Glutamatergic neuron (in vitro differentiated cells): ENCODE measurements around the gene NBAS. TPM values are rescaled to one million over a fixed set of nuclear protein-coding genes. Genes with fewer than 3 reads are reported as not detected.

Source experiments
- DNase-seq: peaks from one replicate; pipeline ENCODE4 v3.0.0; 2022
- H3K27ac Mint-ChIP-seq: one replicate; pipeline ENCODE4 v1.8.0; 2020; ENCODE audit warnings: mild to moderate bottlenecking, mixed read lengths, inconsistent platforms; ENCODE audit not compliant: unreplicated experiment
- H3K27me3 Mint-ChIP-seq: one replicate; pipeline ENCODE4 v1.8.0; 2020; ENCODE audit warnings: mild to moderate bottlenecking, moderate library complexity, mixed read lengths, inconsistent platforms; ENCODE audit not compliant: unreplicated experiment
- H3K36me3 Mint-ChIP-seq: one replicate; pipeline ENCODE4 v1.8.0; 2020; ENCODE audit warnings: mild to moderate bottlenecking, mixed read lengths, inconsistent platforms; ENCODE audit not compliant: unreplicated experiment
- H3K4me1 Mint-ChIP-seq: one replicate; pipeline ENCODE4 v1.8.0; 2020; ENCODE audit warnings: mild to moderate bottlenecking, low read depth, mixed read lengths, inconsistent platforms; ENCODE audit not compliant: unreplicated experiment
- H3K4me3 Mint-ChIP-seq: one replicate; pipeline ENCODE4 v1.8.0; 2020; ENCODE audit warnings: mild to moderate bottlenecking, mixed read lengths, inconsistent platforms; ENCODE audit not compliant: unreplicated experiment
- H3K9me3 Mint-ChIP-seq: one replicate; pipeline ENCODE4 v1.8.0; 2020; ENCODE audit warnings: mild to moderate bottlenecking, moderate library complexity, mixed read lengths, inconsistent platforms; ENCODE audit not compliant: unreplicated experiment
- total RNA-seq: library from RNA; stranded (reverse); fragmentation: NEBNext Ultra II Directional; extraction: Animal tissue kit (Norgen Biotek cat#: 25700); gene quantifications from one replicate; pipeline ENCODE4 v1.2.1, GENCODE V29; 2021; ENCODE audit not compliant: unreplicated experiment
- TF ChIP-seq, protein P1 (sequence below): fragments of 200-600 bp; sonication (generic); IDR thresholded peaks from one replicate; pipeline ENCODE4 v1.5.0; 2021; ENCODE audit not compliant: partially characterized antibody, unreplicated experiment

NBAS gene
- total RNA-seq, 1 donor from 2014 or later, result 46.1 TPM

DNA sequence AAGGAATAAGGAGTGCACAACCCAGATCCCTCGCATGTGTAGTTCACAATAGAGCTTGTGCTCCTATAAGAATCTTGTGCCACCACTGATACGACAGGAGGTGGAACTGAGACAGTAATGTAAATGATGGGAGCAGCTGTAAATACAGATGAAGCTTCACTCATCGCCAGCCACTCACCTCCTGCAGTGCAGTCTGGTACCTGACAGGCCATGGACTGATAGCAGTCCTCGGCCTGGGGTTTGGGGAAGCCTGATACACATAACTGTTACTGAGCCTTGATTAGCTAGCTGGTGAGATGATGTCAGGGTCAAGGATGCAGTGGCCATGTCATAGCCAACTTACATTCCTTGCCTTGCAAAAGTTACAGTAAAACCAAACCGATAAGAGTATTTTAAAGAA lies 376.6 kb downstream of the NBAS start:
- Mint-ChIP-seq H3K27me3 (no peaks in the 10 kb centered on the region), H3K9me3 (no peaks in the 10 kb centered on the region), H3K4me1 (peaks cover 10% of the 10 kb centered on the region), H3K4me3 (no peak overlapping the region), H3K27ac (no peak overlapping the region), H3K36me3 (no peaks in the 10 kb centered on the region)
- TF ChIP-seq, protein P1, sequence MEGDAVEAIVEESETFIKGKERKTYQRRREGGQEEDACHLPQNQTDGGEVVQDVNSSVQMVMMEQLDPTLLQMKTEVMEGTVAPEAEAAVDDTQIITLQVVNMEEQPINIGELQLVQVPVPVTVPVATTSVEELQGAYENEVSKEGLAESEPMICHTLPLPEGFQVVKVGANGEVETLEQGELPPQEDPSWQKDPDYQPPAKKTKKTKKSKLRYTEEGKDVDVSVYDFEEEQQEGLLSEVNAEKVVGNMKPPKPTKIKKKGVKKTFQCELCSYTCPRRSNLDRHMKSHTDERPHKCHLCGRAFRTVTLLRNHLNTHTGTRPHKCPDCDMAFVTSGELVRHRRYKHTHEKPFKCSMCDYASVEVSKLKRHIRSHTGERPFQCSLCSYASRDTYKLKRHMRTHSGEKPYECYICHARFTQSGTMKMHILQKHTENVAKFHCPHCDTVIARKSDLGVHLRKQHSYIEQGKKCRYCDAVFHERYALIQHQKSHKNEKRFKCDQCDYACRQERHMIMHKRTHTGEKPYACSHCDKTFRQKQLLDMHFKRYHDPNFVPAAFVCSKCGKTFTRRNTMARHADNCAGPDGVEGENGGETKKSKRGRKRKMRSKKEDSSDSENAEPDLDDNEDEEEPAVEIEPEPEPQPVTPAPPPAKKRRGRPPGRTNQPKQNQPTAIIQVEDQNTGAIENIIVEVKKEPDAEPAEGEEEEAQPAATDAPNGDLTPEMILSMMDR, result no peak
- no peak for DNase-seq

DNA sequence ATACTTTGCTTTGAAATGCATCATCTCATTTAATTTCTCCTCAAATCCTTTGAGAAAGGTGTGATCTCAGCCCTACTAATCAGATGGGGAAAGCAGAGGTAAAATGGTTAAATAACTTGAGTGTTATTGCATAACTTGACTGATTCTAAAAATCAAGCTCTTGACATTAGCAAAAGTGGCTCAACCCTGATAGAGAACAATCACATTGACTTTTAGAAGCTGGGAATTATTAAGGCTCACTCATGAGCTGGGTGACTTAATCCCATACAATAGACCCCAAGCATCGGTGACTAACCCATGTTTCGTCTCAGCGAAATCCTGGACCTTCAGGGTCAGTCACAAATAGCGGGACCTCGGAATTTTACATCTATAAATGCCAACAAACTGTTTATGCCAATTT lies 378.9 kb downstream of the NBAS start:
- H3K9me3 Mint-ChIP-seq, result no peaks in the 10 kb centered on the region
- no peaks in the 10 kb centered on the region for H3K36me3 Mint-ChIP-seq
- H3K27me3 Mint-ChIP-seq, result no peaks in the 10 kb centered on the region
- peaks cover 10% of the 10 kb centered on the region for H3K4me1 Mint-ChIP-seq
- no peak overlapping the region for H3K27ac Mint-ChIP-seq
- TF ChIP-seq, protein P1, result no peak
- H3K4me3 Mint-ChIP-seq, result no peak overlapping the region
- no peak for DNase-seq

DNA sequence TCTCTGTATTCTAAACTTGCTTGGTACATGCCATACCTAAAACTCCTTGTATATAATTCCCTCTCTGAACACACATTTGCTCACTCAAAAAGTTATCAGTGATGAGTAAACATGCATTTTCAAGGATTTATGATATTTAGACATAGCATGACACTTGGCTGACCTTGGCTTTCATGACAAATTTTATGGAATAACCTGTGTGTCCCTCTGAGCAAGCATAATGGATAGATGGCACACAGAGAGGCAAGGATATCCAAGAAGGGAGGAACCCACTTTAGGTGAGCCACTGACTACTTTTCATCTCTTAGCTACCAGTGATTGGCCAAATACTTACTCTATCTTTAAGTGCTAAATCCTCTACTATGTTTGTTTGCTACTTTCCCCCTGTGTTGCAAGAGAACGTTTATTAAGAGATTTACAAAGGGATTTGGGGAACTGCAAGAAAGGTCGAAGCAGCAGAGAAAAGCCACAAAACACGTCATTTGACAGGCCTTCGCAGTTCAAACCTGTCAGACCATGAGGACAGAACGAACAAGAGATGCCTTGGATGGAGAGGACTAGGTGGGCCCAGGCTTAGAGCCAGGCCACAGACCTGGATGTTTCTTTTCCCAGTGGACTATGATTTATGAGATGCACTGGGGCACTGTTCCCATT lies 379.9 kb downstream of the NBAS start:
- TF ChIP-seq, protein P1, result no peak
- Mint-ChIP-seq H3K9me3 (no peaks in the 10 kb centered on the region), H3K36me3 (no peaks in the 10 kb centered on the region), H3K4me1 (peaks cover 10% of the 10 kb centered on the region), H3K27me3 (no peaks in the 10 kb centered on the region), H3K4me3 (no peak overlapping the region), H3K27ac (no peak overlapping the region)
- no peak for DNase-seq

DNA sequence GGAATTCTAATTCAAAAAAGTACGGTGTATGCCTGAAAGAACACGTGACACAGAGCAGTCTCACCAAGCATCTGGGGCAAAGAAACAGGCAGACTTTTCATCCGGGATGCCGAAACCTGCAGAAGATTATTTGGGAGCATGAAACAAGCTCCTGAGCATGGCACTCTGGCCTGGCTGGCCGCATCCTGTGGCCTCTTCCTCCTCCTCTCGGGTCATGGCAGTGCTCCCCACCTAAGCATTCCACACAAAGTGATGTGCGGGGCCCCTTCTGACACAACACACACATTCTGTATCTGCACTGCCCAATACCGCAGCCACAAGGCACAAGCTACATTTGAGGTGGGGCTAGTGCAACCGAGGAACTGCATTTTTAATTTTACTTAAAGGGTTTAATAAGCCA lies 380.8 kb downstream of the NBAS start:
- DNase-seq, result no peak
- Mint-ChIP-seq H3K36me3 (no peaks in the 10 kb centered on the region), H3K9me3 (no peaks in the 10 kb centered on the region), H3K27ac (no peak overlapping the region), H3K27me3 (no peaks in the 10 kb centered on the region), H3K4me1 (peaks cover 10% of the 10 kb centered on the region), H3K4me3 (no peak overlapping the region)
- TF ChIP-seq, protein P1, result no peak

DNA sequence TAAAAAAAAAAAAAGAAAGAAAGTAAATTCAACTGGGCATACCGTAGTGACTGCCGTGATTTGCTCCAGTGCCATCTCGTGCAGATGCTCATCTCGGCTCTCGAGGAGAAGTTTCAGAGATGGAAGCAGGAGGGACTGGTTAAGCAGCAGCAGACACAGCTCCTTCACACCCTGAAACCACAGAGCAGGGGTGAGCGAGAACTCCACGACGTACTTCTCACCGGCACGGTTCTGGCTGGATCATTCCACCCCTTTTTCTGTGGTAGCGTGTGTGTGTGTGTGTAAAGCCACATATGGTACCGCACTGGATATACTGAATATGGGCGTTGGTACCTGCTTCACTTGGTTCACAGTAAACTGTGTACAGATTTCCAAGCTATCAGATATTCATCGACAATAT lies 382.2 kb downstream of the NBAS start:
- TF ChIP-seq, protein P1, result no peak
- no peak for DNase-seq
- Mint-ChIP-seq H3K27me3 (no peaks in the 10 kb centered on the region), H3K4me1 (peaks cover 10% of the 10 kb centered on the region), H3K36me3 (no peaks in the 10 kb centered on the region), H3K4me3 (no peak overlapping the region), H3K27ac (no peak overlapping the region), H3K9me3 (no peaks in the 10 kb centered on the region)
